ENCODE measurements around the gene GOLGA6C.
A peak's percentile ranks its signal among the peaks of the same experiment; 100 is the strongest.
"Not testable (repeated sequence)": the region's sequence is repeated elsewhere in the genome, so short reads cannot be mapped to it uniquely, and the experiment has no call there.

The GOLGA6C gene

DNA sequence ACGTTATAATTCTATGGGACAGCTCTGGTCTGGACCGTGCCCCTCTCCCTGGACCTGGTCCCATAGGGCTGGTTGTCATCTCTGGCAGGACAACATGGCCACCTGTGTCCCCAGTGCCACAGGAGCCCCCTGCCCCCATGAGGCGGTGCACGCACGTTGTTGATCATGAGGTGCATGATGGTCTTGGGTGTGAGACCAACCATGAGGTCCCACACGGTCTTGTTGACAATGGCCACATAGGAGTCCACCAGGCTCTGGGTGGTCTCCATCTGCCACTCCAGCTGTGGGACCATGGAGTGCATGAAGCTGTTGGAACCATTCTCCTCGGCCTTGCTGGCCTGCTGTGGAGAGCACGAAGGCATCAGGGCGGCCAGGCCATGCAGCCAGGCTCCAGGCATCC is 44.2 kb downstream of the GOLGA6C start:
- TF ChIP-seq, protein P1, sequence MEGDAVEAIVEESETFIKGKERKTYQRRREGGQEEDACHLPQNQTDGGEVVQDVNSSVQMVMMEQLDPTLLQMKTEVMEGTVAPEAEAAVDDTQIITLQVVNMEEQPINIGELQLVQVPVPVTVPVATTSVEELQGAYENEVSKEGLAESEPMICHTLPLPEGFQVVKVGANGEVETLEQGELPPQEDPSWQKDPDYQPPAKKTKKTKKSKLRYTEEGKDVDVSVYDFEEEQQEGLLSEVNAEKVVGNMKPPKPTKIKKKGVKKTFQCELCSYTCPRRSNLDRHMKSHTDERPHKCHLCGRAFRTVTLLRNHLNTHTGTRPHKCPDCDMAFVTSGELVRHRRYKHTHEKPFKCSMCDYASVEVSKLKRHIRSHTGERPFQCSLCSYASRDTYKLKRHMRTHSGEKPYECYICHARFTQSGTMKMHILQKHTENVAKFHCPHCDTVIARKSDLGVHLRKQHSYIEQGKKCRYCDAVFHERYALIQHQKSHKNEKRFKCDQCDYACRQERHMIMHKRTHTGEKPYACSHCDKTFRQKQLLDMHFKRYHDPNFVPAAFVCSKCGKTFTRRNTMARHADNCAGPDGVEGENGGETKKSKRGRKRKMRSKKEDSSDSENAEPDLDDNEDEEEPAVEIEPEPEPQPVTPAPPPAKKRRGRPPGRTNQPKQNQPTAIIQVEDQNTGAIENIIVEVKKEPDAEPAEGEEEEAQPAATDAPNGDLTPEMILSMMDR (IDR thresholded peaks at IDR 0.05; ENCODE audit: low read depth, low read length) = no peak
- Histone ChIP-seq H3K4me3 (ENCODE audit: low read depth, low read length) (no peak overlapping the region), H3K27ac (no peak overlapping the region), H3K9me3 (ENCODE audit: severe bottlenecking) (no peaks in the 10 kb centered on the region), H3K36me3 (no peaks in the 10 kb centered on the region), H3K27me3 (ENCODE audit: insufficient read depth, low read depth, severe bottlenecking) (no peaks in the 10 kb centered on the region)
- no peak for DNase-seq

DNA sequence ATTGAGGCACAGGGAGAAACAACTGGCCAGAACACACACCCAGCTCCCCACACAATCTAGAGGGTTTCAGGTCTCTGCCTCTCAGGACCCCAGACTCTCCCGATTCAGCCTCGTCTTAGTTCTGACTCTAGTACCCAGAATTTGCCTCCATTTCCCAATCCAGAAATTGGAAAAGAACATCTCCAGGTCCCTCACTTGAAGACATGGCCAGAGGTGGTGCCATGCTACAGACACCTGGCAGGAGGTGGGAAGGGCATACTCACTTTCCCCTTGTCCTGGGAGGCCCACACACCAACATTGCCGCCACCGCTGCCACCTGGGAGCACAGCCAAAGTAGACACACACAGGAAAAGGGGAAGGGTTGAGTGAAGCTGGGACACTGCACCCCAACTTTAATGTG is 44.6 kb downstream of the GOLGA6C start:
- not testable (repeated sequence) for DNase-seq; H3K4me3 ChIP-seq (ENCODE audit: low read depth, low read length); H3K36me3 ChIP-seq

GRCh38 chr15:75306188-75306587 is 48.1 kb downstream of the GOLGA6C start:
- TF ChIP-seq, protein P1 (IDR thresholded peaks at IDR 0.05; ENCODE audit: low read depth, low read length) = no peak
- Histone ChIP-seq H3K36me3 (no peaks in the 10 kb centered on the region), H3K27ac (no peak overlapping the region), H3K4me3 (ENCODE audit: low read depth, low read length) (no peak overlapping the region), H3K27me3 (ENCODE audit: insufficient read depth, low read depth, severe bottlenecking) (no peaks in the 10 kb centered on the region), H3K9me3 (ENCODE audit: severe bottlenecking) (no peaks in the 10 kb centered on the region)
- no peak for DNase-seq

More for the DNA sequence above, 44.6 kb downstream of the GOLGA6C start:
- not testable (repeated sequence) for H3K27ac ChIP-seq; H3K27me3 ChIP-seq (ENCODE audit: insufficient read depth, low read depth, severe bottlenecking); H3K9me3 ChIP-seq (ENCODE audit: severe bottlenecking)

GRCh38 chr15:75307778-75308390 is 49.8 kb downstream of the GOLGA6C start:
- Histone ChIP-seq H3K4me3 (ENCODE audit: low read depth, low read length) (no peak overlapping the region; the same call in none of the 2 replicates), H3K36me3 (no peaks in the 10 kb centered on the region), H3K9me3 (ENCODE audit: severe bottlenecking) (no peaks in the 10 kb centered on the region), H3K27me3 (ENCODE audit: insufficient read depth, low read depth, severe bottlenecking) (no peaks in the 10 kb centered on the region), H3K27ac (no peak overlapping the region)
- peak; percentile 87 for DNase-seq
- TF ChIP-seq, protein P1 (IDR thresholded peaks at IDR 0.05; ENCODE audit: low read depth, low read length) = peak; percentile 95

DNA sequence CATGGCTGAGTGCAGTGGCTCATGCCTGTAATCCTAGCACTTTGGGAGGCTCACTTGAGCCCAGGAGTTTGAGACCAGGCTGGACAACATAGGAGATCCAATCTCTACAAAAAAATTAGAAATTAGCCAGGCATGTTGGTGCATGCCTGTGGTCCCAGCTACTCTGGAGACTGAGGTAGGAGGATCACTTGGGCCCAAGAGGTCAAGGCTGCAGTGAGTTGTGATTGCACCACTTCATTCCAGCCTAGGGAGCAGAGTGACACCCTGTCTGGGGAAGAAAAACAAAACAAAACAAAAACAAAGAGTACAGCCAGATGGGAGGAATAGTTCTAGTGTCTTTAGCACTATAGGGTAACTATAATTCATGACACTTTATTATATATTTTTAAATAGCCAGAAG is 51.6 kb downstream of the GOLGA6C start:
- DNase-seq = no peak
- Histone ChIP-seq H3K9me3 (ENCODE audit: severe bottlenecking) (no peaks in the 10 kb centered on the region), H3K27ac (no peak overlapping the region), H3K4me3 (ENCODE audit: low read depth, low read length) (no peak overlapping the region), H3K36me3 (no peaks in the 10 kb centered on the region), H3K27me3 (ENCODE audit: insufficient read depth, low read depth, severe bottlenecking) (no peaks in the 10 kb centered on the region)
- TF ChIP-seq, protein P1 (IDR thresholded peaks at IDR 0.05; ENCODE audit: low read depth, low read length) = no peak

DNA sequence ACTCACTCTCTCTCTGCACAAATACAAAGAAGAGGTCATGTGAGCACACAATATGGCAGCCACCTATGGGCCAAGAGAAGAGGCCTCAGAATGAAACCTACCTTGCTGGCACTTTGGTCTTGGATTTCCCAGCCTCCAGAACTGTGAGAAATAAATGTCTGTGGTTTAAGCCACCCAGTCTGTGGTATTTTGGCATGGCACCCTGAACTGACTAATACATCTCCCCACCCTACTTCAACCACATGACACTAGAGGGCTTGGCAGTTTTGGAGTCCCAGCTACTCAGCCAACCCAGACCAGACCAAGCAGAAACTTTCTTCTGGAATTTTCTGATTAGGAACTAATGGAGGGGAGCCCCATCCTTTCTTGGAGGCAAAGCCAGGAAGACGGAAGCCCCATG is 54.4 kb downstream of the GOLGA6C start:
- not testable (repeated sequence) for H3K27me3 ChIP-seq (ENCODE audit: insufficient read depth, low read depth, severe bottlenecking); H3K27ac ChIP-seq; DNase-seq; H3K4me3 ChIP-seq (ENCODE audit: low read depth, low read length); H3K36me3 ChIP-seq; H3K9me3 ChIP-seq (ENCODE audit: severe bottlenecking)
